ENCODE measurements around the gene BFSP1.

The BFSP1 gene

GRCh38 chr20:17525650-17526049 lies 5.5 kb downstream of the BFSP1 start:
- no peak for TF ChIP-seq CTCF (IDR thresholded peaks at IDR 0.05; ENCODE audit: extremely low read depth, insufficient read depth, missing control alignments)
- DNase-seq (ENCODE audit: low spot score): no peak
- in situ Hi-C loops (cut with MboI; ENCODE audit: low pct_unique_long_range_greater_than_20kb, low sequenced_read_pairs, unreplicated experiment): loop anchor here (25.0 kb wide), 1 partner anchor 412 kb away; no protein-coding TSS in a partner anchor

- TF ChIP-seq CTCF (IDR thresholded peaks at IDR 0.05; ENCODE audit: extremely low read depth, insufficient read depth, missing control alignments): no peak
- in situ Hi-C loops (cut with MboI; ENCODE audit: low pct_unique_long_range_greater_than_20kb, low sequenced_read_pairs, unreplicated experiment): loop anchor here (25.0 kb wide), 1 partner anchor 412 kb away; no protein-coding TSS in a partner anchor
- no peak for DNase-seq (ENCODE audit: low spot score)
These were observed 6.0 kb downstream of the BFSP1 start for GRCh38 chr20:17525132-17525531.

- in situ Hi-C loops (cut with MboI; ENCODE audit: low pct_unique_long_range_greater_than_20kb, low sequenced_read_pairs, unreplicated experiment): loop anchor here (25.0 kb wide), 1 partner anchor 763 kb away; the partner anchor contains the start of gene ZNF133
- TF ChIP-seq CTCF (IDR thresholded peaks at IDR 0.05; ENCODE audit: extremely low read depth, insufficient read depth, missing control alignments): no peak
These were observed 6.6 kb downstream of the BFSP1 start for GRCh38 chr20:17524560-17524959.

GRCh38 chr20:17523326-17523725 lies 7.9 kb downstream of the BFSP1 start:
- TF ChIP-seq CTCF (IDR thresholded peaks at IDR 0.05; ENCODE audit: extremely low read depth, insufficient read depth, missing control alignments): no peak
- no peak for DNase-seq (ENCODE audit: low spot score)
- in situ Hi-C loops (cut with MboI; ENCODE audit: low pct_unique_long_range_greater_than_20kb, low sequenced_read_pairs, unreplicated experiment): loop anchor here (25.0 kb wide), 1 partner anchor 764 kb away; the partner anchor contains the start of gene ZNF133

More at GRCh38 chr20:17524560-17524959, 6.6 kb downstream of the BFSP1 start:
- DNase-seq (ENCODE audit: low spot score): no peak

GRCh38 chr20:17522528-17522927 lies 8.7 kb downstream of the BFSP1 start:
- no peak for TF ChIP-seq CTCF (IDR thresholded peaks at IDR 0.05; ENCODE audit: extremely low read depth, insufficient read depth, missing control alignments)
- in situ Hi-C loops (cut with MboI; ENCODE audit: low pct_unique_long_range_greater_than_20kb, low sequenced_read_pairs, unreplicated experiment): loop anchor here (25.0 kb wide), 1 partner anchor 765 kb away; the partner anchor contains the start of gene ZNF133

GRCh38 chr20:17520583-17520982 lies 10.6 kb downstream of the BFSP1 start:
- DNase-seq (ENCODE audit: low spot score): no peak
- no peak for TF ChIP-seq CTCF (IDR thresholded peaks at IDR 0.05; ENCODE audit: extremely low read depth, insufficient read depth, missing control alignments)
- in situ Hi-C loops (cut with MboI; ENCODE audit: low pct_unique_long_range_greater_than_20kb, low sequenced_read_pairs, unreplicated experiment): loop anchor here (25.0 kb wide), 1 partner anchor 767 kb away; the partner anchor contains the start of gene ZNF133

More at GRCh38 chr20:17522528-17522927, 8.7 kb downstream of the BFSP1 start:
- no peak for DNase-seq (ENCODE audit: low spot score)
